Ureter (tissue), 1 donor: Measurements from ENCODE around the gene APOBEC3B. TPM values are rescaled to one million over a fixed set of nuclear protein-coding genes. Genes with fewer than 3 reads are reported as not detected.
"Not testable (repeated sequence)": the region's sequence is repeated elsewhere in the genome, so short reads cannot be mapped to it uniquely, and the experiment has no call there.

ENCODE experiments used
- DNase-seq: peaks from one replicate; pipeline ENCODE4 v3.0.0-alpha.2; 2020; ENCODE audit warnings: low spot score
- total RNA-seq: library from RNA; stranded (reverse); gene quantifications from one replicate; pipeline ENCODE4 v1.2.4, GENCODE V29; 2023
- donor health status: DM: yes; HTN: yes; CAD: no.

APOBEC3B gene
- total RNA-seq, 1 donor from 2014 or later = 1.5 TPM

GRCh38 chr22:38967451-38968450 lies 14.4 kb upstream of the APOBEC3B start:
- no peak for DNase-seq

GRCh38 chr22:38968801-38969200 lies 13.3 kb upstream of the APOBEC3B start:
- no peak for DNase-seq

- no peak for DNase-seq
These were observed 11.6 kb upstream of the APOBEC3B start for GRCh38 chr22:38970551-38970950.

GRCh38 chr22:38971202-38971601 lies 10.9 kb upstream of the APOBEC3B start:
- DNase-seq = no peak

GRCh38 chr22:38971791-38972190 lies 10.4 kb upstream of the APOBEC3B start:
- DNase-seq = no peak

GRCh38 chr22:38972558-38972957 lies 9.6 kb upstream of the APOBEC3B start:
- DNase-seq = no peak

- no peak for DNase-seq
These were observed 8.6 kb upstream of the APOBEC3B start for GRCh38 chr22:38973289-38974169.

GRCh38 chr22:38974170-38974825 lies 7.8 kb upstream of the APOBEC3B start:
- DNase-seq = no peak

GRCh38 chr22:38974826-38975175 lies 7.3 kb upstream of the APOBEC3B start:
- DNase-seq = no peak

- DNase-seq = not testable (repeated sequence)
These were observed 4.9 kb upstream of the APOBEC3B start for GRCh38 chr22:38977289-38977688.

- not testable (repeated sequence) for DNase-seq
These were observed 1.6 kb upstream of the APOBEC3B start for GRCh38 chr22:38980587-38980986.

- no peak for DNase-seq
These were observed 849 bp upstream of the APOBEC3B start for GRCh38 chr22:38981005-38981991.

- no peak for DNase-seq
These were observed 2.1 kb downstream of the APOBEC3B start for GRCh38 chr22:38984224-38984623.

- peak; percentile 77 for DNase-seq
These were observed 2.9 kb downstream of the APOBEC3B start for GRCh38 chr22:38984784-38985757.

GRCh38 chr22:38986629-38987028 lies 4.5 kb downstream of the APOBEC3B start:
- no peak for DNase-seq

- no peak for DNase-seq
These were observed 5.2 kb downstream of the APOBEC3B start for GRCh38 chr22:38987171-38987895.

GRCh38 chr22:38989466-38989865 lies 7.3 kb downstream of the APOBEC3B start:
- no peak for DNase-seq

- DNase-seq = not testable (repeated sequence)
These were observed 10.8 kb downstream of the APOBEC3B start for GRCh38 chr22:38992871-38993371.

GRCh38 chr22:38996105-38996504 lies 14.0 kb downstream of the APOBEC3B start:
- DNase-seq = no peak
